Lung microvascular endothelial cell (primary cell): ENCODE measurements around the gene SP3. TPM values are rescaled to one million over a fixed set of nuclear protein-coding genes. Genes with fewer than 3 reads are reported as not detected.
"Not testable (repeated sequence)": the region's sequence is repeated elsewhere in the genome, so short reads cannot be mapped to it uniquely, and the experiment has no call there.

Experiments
- DNase-seq, 2 donors: peaks; one replicate each; pipeline versions ENCODE4 v3.0.0 to v3.0.0-alpha.2; 2010; ENCODE audit warnings: low read depth in 2 of 2
- total RNA-seq: library from RNA; depleted of rRNA; stranded (reverse); fragments of >200 nt; gene quantifications from 2 replicates; pipeline ENCODE4 v1.2.1, GENCODE V29; 2014

The SP3 gene
- total RNA-seq, 1 donor from 2014 or later, result 70.6 TPM

DNA sequence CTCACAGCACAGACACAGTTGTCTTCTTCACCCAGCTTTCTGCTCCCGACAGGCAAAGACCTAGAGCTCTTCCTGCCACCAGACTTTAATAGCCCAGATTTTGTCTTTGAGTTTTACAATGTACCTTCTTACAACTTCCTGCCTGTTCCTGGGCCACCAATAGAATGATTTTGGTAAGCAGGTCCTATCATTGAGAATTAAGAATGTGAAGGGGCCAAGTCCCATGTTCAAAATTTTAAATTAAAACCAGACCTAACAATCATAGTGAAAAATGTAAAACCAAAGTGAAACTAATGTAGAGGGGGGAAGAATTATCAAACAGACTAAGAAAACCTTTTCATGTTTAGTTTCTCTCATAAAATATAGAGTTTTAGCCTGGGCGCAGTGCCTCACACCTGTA lies 72.8 kb downstream of the SP3 start:
- no peak for DNase-seq

DNA sequence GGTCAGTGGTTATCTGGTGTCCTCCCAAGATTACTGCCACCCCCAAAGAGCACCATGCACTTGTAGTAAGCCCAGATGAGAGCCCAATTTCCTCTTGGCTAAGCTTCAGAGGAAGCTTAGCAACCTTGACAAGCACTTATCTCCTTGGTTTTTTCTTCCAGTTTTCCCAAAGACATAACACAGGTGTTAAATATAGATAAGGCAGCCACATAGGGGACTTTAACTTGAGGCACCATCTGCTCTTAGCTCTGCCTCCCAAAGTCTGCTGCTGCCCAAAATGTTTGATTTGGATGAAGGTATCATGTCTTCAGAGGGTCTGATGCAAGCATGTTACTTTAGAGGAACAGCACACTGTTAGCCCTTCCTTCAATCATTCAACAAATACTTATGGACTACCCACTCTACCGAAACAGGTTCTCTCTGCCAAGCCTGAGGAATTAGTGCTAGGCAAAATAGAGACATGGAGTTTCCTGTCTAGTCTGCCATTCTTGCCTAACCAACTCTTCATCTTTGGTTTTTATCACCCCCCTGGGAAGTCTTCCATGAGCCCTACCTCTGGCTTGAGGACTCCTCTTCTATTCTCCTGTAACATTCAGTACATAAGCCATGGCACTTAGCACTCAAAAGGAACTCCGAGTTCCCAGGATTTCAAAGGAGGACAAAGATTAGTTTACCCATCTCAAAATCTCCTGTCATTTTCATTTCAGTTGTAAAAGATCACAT lies 73.7 kb downstream of the SP3 start:
- no peak for DNase-seq

DNA sequence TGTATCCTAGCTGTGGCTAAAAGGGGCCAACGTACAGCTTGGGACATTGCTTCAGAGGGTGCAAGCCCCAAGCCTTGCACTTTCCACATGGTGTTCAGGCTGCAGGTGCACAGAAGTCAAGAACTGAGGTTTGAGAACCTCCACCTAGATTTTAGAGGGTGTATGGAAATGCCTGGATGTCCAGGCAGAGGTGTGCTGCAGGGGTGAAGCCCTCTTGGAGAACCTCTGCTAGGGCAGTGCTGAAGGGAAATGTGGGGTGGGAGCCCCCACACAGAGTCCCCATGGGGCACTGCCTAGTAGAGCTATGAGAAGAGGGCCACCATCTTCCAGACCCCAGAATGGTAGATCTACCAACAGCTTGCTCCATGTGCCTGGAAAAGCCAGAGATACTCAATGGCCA lies 75.7 kb downstream of the SP3 start:
- DNase-seq, result not testable (repeated sequence)

DNA sequence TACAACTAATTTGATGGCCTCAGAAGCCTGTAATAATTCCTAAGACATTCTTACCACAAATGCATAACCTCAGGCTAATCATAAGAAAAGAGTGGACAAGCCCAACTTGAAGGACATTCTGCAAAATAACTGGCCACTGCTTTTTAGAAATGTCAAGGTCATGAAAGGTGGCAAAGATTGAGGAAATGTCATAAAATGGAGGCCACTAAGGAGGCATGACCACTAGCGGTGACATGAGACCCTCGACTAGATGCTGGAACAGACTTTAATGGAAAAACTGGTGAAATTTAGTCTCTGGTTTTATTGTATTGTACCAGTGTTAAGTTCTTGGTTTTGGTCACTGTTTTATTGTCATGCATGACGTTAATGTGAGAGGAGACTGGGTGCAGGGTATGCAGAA lies 78.6 kb downstream of the SP3 start:
- no peak for DNase-seq

DNA sequence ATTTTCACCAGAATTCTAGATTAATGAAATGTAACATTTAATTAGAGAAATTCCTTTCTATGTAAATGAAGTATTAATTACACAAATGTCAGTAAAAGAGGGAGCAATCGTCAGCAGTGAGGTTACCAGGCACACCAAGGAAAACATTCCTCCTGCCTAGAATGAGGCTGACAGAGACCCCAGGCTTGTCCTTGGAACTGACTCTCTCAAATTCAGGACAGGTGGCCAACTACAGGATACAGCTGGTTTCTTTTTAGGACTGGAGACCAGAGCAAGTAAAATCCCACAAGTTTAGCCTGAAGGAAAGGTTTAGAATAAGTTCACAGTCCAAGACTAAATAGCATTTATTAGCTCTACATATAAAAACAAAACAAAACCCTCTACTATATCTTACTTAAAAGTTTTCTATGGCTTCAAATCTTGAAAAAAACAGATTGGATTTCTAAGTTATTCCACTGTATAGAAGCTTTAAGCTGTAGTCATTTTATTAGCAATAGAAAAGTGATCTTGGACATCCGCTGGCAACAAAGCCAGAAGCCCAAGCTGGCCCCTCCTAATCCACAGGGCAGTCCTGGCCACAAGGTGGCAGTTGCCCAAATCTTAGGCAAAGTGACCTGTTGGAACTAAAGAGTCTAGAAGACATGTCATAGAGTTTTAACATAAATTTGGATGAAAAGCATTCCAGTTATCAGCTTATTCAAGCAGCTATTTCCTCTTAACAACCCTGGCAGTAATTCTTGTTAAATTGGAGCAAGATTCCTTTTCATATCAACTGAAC lies 81.0 kb downstream of the SP3 start:
- peak; percentile 55 to 64 for DNase-seq

DNA sequence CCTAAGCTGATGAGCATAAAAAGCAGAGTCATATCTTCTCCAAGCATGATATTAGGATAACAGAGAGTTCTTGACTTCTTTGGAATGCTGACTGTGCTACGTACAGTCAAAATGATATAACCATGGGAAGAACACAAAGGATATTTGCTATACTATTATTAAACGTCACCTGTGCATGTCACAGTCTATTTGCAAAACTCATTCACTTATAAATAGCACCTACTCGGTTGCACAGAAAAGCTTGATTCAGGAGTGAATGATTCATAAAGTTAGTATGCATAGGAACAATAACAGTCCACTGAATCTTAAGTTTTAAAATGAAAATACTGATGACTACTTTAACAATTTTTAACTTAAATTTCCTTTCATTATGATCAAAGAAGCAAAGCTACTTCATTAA lies 83.3 kb downstream of the SP3 start:
- no peak for DNase-seq

DNA sequence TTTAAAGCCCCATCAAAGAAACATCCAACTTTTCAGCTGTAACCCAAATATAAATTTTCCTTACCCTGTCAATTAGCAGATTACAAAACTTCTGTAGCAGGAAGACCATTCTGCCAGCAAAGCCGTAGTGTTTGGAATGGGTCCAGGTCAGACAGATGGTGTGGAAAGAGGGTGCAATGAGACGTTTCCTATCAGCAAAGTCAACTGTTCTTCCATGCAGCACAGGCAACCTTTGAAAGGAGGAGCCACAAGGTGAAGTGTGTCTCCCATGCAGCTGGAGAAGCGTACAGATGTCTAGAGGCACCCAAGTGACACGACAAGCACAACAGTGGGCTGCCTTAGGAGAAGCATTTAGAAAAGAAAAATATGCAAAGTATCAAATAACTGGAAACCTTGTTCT lies 83.7 kb downstream of the SP3 start:
- peak; percentile 36 to 86 for DNase-seq

DNA sequence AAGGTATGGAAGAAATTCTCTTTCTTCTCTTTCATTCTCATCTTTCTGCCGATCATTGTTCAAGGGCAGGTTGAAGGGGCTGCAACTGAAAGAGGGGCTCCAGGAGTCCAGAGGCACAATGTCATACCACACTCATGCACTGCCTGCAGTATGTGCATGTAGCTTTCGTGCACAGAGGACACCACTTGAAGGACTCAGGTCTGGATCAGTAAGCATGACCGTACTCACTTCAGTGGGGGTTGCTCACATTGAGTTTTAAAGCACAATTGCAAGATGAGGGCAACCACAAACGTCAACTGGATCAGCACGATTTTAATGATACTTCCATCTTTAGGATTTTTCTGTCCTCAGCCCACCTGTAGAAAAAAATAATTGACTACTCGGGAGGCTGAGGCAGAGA lies 84.6 kb downstream of the SP3 start:
- no peak for DNase-seq

DNA sequence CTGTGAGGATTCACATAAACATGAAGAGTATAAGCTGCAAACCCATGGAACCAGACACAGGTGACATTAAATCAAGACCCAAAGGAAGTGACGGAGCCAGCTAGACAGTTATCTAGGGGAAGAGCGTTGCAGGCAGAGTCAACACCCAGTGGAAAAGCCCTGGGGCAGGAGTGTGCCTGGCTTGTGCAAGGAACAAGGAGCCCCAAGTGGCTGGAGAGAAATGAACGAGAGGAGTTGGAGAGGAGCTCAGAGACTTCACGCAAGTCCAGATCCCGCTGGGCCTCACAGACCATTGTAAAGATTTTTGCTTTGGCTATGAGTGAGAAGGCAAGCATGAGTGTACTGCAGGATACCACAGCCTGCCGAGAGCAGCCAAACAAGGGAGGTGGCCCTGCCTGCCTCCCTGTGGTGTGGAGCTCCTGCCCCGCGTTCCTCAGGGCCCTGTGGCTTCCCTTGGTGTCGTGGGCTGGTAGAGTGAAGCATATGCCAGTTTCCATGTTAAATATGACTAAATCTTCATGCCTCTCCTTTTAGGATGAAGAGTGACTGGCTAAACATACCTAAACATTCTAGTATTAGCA lies 88.2 kb downstream of the SP3 start:
- no peak for DNase-seq

DNA sequence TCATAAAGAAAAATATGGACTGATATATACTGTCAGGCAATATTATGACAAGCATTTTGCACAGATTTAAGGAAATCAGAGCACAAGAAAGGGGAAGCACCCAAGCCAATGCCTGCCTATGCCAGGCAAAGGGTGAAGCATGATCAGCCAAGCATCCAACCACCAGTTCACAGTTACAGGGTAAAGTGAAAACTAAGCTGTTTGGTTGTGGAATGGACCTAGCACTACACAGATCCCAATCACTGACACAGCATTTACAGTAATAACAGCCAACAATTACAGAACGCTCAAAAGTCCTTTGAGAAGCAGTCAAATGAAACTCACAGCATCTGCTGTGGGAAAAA lies 90.3 kb downstream of the SP3 start:
- DNase-seq, result no peak

DNA sequence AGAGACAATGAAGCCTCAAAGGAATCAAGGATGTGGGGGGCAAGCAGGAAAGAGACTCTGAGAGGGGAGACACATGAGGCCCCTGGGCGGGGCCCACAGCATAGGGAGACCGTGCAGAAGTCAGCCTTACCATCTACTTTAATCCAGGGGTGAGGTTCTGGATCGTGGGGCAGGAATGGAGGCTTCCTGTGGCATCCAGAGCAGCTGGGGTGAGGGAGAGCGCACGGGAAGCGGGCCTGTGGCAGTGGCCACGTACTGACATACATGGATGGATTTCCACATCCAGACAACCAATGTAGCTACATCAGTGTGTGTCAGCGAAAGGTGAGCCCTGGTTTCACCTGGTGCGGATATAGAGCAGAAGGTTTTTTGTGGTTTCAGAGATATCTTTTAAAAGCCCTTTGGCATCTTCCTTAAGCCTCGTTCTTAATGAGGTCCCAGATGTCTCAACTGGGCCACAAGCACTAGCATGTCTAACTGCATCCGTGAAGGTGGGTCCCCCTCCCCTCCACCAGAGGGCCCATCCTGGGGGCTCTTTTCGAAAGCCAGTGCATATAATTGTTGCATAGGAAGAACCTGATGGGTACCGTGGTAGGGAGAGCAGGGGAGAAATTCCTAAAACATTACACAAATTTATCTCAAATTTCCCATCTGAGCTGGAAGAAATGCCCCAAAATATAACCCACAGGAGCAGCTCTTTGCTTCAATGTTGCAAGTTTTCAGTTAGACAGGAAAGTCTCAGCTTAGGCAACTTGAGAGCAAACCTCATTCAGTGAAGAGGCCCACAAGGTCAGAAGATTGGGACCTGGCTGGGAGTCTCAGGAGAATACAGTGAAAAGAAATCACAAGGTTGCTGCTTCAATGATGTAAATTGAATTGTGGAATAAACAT lies 90.9 kb downstream of the SP3 start:
- no peak for DNase-seq

DNA sequence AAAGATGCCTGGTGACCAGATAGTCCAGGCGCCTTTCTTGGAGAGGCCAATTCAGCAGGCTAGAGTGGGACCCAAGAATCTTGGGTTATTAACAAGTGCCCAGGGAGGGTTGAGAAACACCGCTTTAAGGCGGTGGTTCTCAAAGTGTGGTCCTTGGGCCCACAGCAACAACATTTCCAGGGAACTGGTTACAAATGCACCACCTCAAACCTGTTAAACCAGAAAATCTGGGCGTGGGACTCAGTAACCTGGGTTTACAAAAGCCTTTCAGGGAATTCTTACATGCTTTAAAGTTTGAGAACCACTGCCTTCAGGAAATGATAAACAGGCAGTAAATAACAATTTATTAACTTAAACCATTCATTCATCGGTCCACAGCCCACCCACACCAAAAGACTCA lies 92.5 kb downstream of the SP3 start:
- no peak for DNase-seq

DNA sequence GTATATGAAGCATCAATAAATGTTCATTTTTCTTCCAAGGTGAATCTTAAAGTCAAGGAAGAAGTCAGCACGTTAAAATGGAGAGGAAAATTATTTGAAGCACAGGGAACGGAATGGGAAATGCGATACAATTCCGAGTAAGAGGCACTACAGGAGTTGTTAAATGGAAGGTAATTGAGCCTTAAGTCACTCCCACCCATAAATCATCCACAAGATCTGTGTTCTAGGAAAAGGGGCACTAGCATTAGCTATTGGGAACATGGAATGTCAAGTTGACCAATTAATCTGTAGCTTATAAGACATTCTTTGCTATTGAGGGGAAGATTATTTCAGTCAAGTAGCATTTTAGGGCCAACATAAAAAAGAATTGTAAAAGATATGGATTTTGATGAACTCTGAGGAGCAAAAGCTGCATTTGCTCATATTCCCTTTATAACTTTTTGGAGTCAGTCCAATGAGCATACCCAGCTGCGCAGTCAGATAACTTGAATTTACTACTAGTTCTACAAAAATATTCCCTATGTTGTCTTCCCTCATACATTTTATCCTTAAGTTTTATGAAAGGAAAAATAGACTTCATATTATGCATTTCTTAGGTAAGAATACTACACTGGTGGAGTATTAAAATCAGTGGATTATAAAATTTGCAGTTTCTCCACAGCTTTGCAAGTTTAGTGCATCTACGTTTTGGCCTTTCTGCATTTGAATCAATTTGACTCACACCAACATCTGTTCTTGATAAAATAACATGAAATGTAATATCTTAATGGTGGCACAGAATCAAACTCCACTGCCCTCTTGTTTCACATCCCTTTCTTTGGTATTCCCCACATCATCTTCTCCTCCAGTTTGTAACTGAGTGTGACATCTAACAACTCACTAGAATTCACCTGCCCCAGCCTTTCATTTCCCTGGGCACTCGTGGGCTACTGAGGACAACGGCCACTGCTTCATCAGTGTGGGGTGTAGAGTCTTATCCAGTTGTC lies 95.6 kb downstream of the SP3 start:
- no peak for DNase-seq

DNA sequence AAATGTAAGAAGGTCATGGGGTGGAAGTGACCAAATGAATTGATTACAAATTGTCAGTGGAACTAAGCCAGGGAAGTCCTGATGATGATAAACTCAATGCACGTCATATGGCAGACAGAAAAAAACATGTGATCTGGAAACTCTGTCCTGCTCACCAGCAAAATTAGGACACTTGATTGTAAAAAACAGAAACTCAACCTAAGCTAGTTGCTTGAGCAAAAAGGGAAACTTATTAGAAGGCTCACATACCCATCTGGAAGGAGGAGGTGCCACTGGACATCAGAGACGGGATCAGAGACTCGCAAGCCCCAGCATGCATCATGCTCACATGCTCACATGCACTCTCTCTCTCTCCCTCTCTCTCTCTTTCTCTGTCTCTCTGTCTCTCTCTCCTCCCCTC lies 96.8 kb downstream of the SP3 start:
- DNase-seq, result no peak

DNA sequence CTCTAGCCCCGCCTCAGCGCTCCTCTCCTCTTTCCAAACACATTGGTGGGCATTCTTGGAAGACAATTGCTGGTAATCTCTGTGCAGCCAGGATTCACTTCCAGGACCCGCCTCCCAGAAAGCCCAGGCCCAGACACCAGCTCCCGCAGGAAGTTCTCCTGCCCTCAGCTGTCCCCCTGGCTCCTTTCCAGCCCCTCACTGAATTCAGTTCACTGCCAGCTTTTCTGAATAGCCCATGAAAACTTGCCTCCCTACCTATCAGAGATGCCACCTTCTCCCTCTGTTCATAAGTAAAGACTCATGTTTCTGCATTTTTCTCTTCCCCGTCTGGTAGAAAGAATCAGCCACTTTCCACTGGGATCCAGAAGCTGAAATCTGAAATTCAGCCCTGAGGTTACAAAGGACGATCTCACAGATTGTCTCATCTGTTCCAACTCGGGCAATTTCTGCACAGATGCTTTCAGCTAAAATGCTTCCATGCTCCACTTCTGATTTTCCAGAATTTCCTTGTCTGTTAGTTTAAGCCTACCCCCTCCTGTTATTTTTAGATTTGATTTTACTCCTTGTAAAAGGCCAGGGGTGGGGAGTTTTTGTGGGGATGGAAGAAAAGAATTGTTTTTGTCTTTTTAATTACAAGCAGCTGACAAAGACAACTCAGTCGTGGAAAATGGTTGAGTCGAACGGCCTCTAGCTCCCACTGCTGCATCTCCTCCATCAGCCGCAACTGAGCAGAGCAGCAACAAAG lies 98.1 kb downstream of the SP3 start:
- DNase-seq, result peak in 1 of 2 donors; percentile 5

DNA sequence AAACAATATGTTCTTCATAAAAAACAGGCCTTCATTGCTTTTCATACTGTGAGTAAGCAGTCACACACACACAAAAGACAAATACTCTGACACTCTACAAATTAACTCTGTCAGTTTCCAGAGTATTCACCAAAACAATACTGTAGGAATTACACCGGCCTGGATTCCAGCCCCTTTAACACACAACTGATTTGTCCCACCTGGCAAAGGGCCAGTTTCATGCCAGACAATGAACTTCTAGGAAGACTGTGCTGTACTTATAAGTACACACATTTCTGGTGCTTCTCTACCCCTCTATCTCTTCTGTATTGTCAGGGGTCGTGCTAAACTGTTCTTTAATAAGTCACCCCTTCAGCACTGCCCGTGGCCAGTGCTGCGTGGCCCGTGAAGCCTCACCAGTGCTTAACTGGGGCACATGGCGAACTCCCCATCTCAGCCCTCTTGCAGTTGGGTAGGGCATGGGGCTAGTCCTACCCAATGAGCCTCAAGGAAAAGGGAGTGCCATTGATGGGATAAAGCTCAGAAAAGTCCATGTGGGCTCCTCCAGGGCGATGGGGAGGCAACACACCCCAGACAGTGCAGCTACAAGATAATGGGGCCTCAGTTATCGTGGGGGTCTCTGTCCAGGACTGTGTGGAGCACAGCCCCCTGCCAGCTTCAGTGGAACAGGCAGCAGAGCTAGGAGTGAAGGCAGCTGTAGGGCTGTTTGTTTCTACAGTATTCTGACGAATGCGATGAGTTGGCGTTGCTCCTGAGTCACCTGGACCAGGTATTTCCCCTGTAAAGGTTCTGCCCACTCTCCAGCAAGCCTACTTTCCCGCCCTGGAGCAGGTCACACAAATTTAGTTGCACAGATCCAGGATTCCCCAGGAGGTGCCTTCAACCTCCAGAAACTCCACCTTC lies 99.0 kb downstream of the SP3 start:
- no peak for DNase-seq

DNA sequence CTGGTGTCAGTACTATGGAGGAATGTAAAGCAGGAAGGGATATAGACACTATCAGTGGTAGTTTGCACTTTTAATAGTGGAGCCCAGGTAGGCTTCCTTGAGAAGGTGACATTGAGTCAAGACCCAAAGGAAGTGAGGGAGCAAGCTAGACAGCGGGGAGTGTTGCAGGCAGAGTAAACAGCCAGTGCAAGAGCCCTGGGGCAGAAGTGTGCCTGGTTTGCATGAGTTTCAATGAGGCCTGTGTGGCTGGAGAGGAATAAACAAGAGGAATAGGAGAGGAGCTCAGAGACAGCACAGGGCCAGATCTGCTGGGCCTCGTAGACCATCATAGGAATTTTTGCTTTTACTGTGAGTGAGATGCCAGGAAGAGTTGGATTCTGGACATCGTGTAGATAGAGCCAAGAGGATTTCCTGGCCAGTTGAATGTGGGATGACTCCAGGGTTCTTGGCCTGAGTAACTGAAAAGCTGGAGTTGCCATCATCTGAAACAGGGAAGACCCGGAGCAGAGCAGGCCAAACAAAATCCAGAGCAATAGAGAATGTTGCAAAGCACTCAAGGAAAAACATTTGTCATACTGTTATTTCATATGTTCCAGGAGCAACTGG lies 102.5 kb downstream of the SP3 start:
- peak in 1 of 2 donors; percentile 17 for DNase-seq

DNA sequence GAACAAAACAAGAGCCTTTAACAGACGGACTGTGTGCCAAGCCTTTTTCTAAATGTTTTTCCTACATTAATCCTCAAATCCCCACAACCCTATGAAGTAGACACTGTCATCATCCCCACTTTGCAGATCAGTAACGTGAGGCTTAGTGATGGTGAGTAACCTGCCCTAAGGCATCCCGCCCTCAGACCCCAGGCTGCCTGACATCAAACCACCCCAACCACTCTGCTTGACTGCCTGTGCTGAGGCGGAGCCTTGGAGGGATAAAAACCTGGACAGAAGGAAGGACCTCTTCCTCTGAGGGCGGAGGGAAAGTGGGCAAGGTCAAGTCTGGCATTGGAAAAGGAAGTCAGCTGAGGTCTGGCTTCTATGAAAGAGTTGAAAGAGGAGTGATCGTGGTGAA lies 104.6 kb downstream of the SP3 start:
- DNase-seq, result no peak

DNA sequence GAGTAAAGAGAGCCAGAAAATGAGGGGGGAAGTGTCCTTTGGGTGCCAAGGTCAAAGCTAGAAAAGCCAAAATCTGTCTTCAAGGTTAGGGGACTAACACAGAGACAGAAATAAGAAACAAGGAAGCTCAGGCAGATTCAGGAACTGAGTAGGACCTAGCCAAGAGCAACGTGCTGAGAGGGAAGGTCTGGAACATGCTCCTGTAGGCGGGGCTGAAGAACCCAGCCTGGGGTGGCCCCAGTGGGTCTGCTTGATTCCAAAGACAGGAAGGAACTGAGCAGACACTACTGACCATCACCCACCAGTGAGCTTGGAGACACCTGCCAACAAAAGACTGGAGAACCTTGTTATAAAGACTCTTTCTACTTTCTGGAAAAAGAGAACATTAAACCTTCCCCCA lies 105.1 kb downstream of the SP3 start:
- no peak for DNase-seq
